ENCODE results near the gene ORAI3. TPM values are rescaled to one million over a fixed set of nuclear protein-coding genes. Genes with fewer than 3 reads are reported as not detected.
A peak's percentile ranks its signal among the peaks of the same experiment; 100 is the strongest.

Gene ORAI3
- total and polyA plus RNA-seq, 2 of the 13 experiments (the other 11 are each of a cell fraction or from before 2014, with no cell fraction given) = 11.4 to 32.0 TPM

DNA sequence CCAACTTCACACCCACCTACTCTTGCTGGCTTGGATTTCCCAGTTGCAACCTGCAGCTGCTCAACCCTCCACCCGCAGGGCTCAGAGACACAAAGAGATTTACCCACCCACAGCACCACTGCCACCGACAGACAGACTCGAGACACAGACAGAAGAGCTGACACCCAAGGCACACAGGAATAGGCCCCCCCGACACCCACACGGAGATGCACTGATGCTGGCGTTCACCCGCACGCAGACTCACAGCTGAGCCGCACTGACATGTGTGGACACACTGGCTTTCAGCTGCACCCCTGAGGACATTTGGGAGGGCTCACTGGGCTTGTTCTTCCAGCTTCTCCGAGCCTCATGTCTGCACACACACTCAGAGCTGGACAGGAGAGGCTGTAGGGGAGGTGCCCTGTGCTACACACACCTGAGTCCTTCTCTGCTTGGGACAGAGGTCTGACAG is 53.4 kb downstream of the ORAI3 start (continued):
- TF ChIP-seq GLI4 (CRISPR knock-in tag; IDR thresholded peaks at IDR 0.05; ENCODE audit: borderline replicate concordance) (no peak), ZNF33A (CRISPR knock-in tag; IDR thresholded peaks at IDR 0.05; ENCODE audit: borderline replicate concordance) (no peak), RBM22 (optimal IDR thresholded peaks at IDR 0.05; ENCODE audit: low read length) (no peak), NRL (CRISPR knock-in tag; IDR thresholded peaks at IDR 0.05; ENCODE audit: borderline replicate concordance) (0 out of 2 replicates have a peak, but pooled peaks have one; percentile 8), EEA1 (CRISPR knock-in tag; IDR thresholded peaks at IDR 0.05; ENCODE audit: borderline replicate concordance) (no peak), ZNF674 (CRISPR knock-in tag; IDR thresholded peaks at IDR 0.05; ENCODE audit: low read depth) (no peak), TBX3 (IDR thresholded peaks at IDR 0.05; ENCODE audit: borderline replicate concordance) (no peak), SP140L (CRISPR knock-in tag; IDR thresholded peaks at IDR 0.05; ENCODE audit: borderline replicate concordance) (no peak), ZNF253 (CRISPR knock-in tag; IDR thresholded peaks at IDR 0.05; ENCODE audit: borderline replicate concordance) (no peak), GFI1 (CRISPR knock-in tag; IDR thresholded peaks at IDR 0.05; ENCODE audit: borderline replicate concordance) (no peak; the same call in 1 of the 2 replicates), ZNF724P (CRISPR knock-in tag; IDR thresholded peaks at IDR 0.05; ENCODE audit: borderline replicate concordance) (no peak), RELA (CRISPR knock-in tag; IDR thresholded peaks at IDR 0.05) (no peak), KAT8 (CRISPR knock-in tag; IDR thresholded peaks at IDR 0.05) (no peak), ZNF563 (CRISPR knock-in tag; IDR thresholded peaks at IDR 0.05) (no peak), ZNF282 (IDR thresholded peaks at IDR 0.05; ENCODE audit: partially characterized antibody) (no peak), NKX3-1 (CRISPR knock-in tag; IDR thresholded peaks at IDR 0.05) (no peak), ZZZ3 (CRISPR knock-in tag; IDR thresholded peaks at IDR 0.05; ENCODE audit: borderline replicate concordance) (0 out of 2 replicates have a peak, but pooled peaks have one; percentile 6), ZNF615 (CRISPR knock-in tag; IDR thresholded peaks at IDR 0.05; ENCODE audit: borderline replicate concordance) (no peak), ZNF292 (CRISPR knock-in tag; IDR thresholded peaks at IDR 0.05; ENCODE audit: borderline replicate concordance, low read depth) (peak; percentile 90), ZNF260 (CRISPR knock-in tag; IDR thresholded peaks at IDR 0.05; ENCODE audit: borderline replicate concordance, low read depth) (no peak), ZNF160 (CRISPR knock-in tag; IDR thresholded peaks at IDR 0.05) (no peak)
- TF ChIP-seq, protein P1, sequence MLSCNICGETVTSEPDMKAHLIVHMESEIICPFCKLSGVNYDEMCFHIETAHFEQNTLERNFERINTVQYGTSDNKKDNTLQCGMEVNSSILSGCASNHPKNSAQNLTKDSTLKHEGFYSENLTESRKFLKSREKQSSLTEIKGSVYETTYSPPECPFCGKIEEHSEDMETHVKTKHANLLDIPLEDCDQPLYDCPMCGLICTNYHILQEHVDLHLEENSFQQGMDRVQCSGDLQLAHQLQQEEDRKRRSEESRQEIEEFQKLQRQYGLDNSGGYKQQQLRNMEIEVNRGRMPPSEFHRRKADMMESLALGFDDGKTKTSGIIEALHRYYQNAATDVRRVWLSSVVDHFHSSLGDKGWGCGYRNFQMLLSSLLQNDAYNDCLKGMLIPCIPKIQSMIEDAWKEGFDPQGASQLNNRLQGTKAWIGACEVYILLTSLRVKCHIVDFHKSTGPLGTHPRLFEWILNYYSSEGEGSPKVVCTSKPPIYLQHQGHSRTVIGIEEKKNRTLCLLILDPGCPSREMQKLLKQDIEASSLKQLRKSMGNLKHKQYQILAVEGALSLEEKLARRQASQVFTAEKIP (CRISPR knock-in tag; IDR thresholded peaks at IDR 0.05; ENCODE audit: borderline replicate concordance) = no peak
- TF ChIP-seq, protein P2, sequence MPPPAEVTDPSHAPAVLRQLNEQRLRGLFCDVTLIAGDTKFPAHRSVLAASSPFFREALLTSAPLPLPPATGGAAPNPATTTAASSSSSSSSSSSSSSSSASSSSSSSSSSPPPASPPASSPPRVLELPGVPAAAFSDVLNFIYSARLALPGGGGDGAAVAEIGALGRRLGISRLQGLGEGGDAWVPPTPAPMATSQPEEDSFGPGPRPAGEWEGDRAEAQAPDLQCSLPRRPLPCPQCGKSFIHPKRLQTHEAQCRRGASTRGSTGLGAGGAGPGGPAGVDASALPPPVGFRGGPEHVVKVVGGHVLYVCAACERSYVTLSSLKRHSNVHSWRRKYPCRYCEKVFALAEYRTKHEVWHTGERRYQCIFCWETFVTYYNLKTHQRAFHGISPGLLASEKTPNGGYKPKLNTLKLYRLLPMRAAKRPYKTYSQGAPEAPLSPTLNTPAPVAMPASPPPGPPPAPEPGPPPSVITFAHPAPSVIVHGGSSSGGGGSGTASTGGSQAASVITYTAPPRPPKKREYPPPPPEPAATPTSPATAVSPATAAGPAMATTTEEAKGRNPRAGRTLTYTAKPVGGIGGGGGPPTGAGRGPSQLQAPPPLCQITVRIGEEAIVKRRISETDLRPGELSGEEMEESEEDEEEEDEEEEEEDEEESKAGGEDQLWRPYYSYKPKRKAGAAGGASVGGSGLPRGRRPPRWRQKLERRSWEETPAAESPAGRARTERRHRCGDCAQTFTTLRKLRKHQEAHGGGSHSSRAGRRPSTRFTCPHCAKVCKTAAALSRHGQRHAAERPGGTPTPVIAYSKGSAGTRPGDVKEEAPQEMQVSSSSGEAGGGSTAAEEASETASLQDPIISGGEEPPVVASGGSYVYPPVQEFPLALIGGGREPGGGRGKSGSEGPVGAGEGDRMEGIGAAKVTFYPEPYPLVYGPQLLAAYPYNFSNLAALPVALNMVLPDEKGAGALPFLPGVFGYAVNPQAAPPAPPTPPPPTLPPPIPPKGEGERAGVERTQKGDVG (CRISPR knock-in tag; IDR thresholded peaks at IDR 0.05; ENCODE audit: borderline replicate concordance) = no peak
- TF ChIP-seq, protein P3, sequence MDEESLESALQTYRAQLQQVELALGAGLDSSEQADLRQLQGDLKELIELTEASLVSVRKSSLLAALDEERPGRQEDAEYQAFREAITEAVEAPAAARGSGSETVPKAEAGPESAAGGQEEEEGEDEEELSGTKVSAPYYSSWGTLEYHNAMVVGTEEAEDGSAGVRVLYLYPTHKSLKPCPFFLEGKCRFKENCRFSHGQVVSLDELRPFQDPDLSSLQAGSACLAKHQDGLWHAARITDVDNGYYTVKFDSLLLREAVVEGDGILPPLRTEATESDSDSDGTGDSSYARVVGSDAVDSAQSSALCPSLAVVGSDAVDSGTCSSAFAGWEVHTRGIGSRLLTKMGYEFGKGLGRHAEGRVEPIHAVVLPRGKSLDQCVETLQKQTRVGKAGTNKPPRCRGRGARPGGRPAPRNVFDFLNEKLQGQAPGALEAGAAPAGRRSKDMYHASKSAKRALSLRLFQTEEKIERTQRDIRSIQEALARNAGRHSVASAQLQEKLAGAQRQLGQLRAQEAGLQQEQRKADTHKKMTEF (CRISPR knock-in tag; IDR thresholded peaks at IDR 0.05) = 0 out of 2 replicates have a peak, but pooled peaks have one; percentile 11
